SK-N-SH treated with all-trans-retinoic acid at 6 μM for 48 hours (cell line): ENCODE results near the gene SBF2.

Source experiments
- ATAC-seq: fragments of 200-7000 bp; cut with Tn5 transposase; 3 replicates; pipeline ENCODE4 v1.9.1; 2020; ENCODE audit warnings: mild to moderate bottlenecking, moderate library complexity
- ARNTL ChIP-seq: fragments of 450-650 bp; formaldehyde crosslinking; IDR thresholded peaks from 2 replicates; pipeline ENCODE4 v1.5.0; 2020; ENCODE audit warnings: low read depth, mild to moderate bottlenecking, moderate library complexity, borderline replicate concordance
- BACH2 ChIP-seq: fragments of 250-450 bp; sonication (Bioruptor Pico); IDR thresholded peaks from 2 replicates; pipeline ENCODE4 v1.9.0; 2021; ENCODE audit warnings: mild to moderate bottlenecking, borderline replicate concordance
- CREB5 ChIP-seq: fragments of 250-450 bp; sonication (Bioruptor Pico); IDR thresholded peaks from 2 replicates; pipeline ENCODE4 v1.5.1; 2020; ENCODE audit warnings: low read depth, mild to moderate bottlenecking, moderate library complexity
- CSDC2 ChIP-seq: fragments of 250-450 bp; sonication (Bioruptor Pico); IDR thresholded peaks from 2 replicates; pipeline ENCODE4 v1.5.0; 2020; ENCODE audit warnings: mild to moderate bottlenecking, moderate library complexity
- CSRNP3 ChIP-seq: fragments of 250-450 bp; sonication (Bioruptor Pico); IDR thresholded peaks from 2 replicates; pipeline ENCODE4 v1.5.1; 2021; ENCODE audit warnings: mild to moderate bottlenecking, moderate library complexity
- ESRRG ChIP-seq: fragments of 250-450 bp; sonication (Bioruptor Pico); IDR thresholded peaks from 2 replicates; pipeline ENCODE4 v1.6.1; 2021; ENCODE audit warnings: mild to moderate bottlenecking
- GLIS3 ChIP-seq: fragments of 250-450 bp; sonication (Bioruptor Pico); IDR thresholded peaks from 2 replicates; pipeline ENCODE4 v1.5.0; 2020; ENCODE audit warnings: mild to moderate bottlenecking, moderate library complexity
- ISL1 ChIP-seq: fragments of 250-450 bp; sonication (Bioruptor Pico); IDR thresholded peaks from 2 replicates; pipeline ENCODE4 v2.1.2; 2022; ENCODE audit warnings: mild to moderate bottlenecking, moderate library complexity
- OSR1 ChIP-seq: fragments of 250-450 bp; sonication (Bioruptor Pico); IDR thresholded peaks from 2 replicates; pipeline ENCODE4 v1.8.0; 2022; ENCODE audit warnings: moderate library complexity, mild to moderate bottlenecking, inconsistent platforms
- PATZ1 ChIP-seq: fragments of 250-450 bp; sonication (Bioruptor Pico); IDR thresholded peaks from 2 replicates; pipeline ENCODE4 v1.8.0; 2020; ENCODE audit warnings: mild to moderate bottlenecking, moderate library complexity, borderline replicate concordance
- POU6F1 ChIP-seq: fragments of 250-450 bp; sonication (Bioruptor Pico); IDR thresholded peaks from 2 replicates; pipeline ENCODE4 v1.8.0; 2021; ENCODE audit warnings: low read depth, mild to moderate bottlenecking, moderate library complexity, borderline replicate concordance
- PPARA ChIP-seq: fragments of 250-450 bp; sonication (Bioruptor Pico); IDR thresholded peaks from 2 replicates; pipeline ENCODE4 v1.5.0; 2020; ENCODE audit warnings: mild to moderate bottlenecking, borderline replicate concordance
- RARB ChIP-seq: fragments of 250-450 bp; sonication (Bioruptor Pico); IDR thresholded peaks from 2 replicates; pipeline ENCODE4 v1.8.0; 2021; ENCODE audit warnings: mild to moderate bottlenecking, moderate library complexity
- SNAI2 ChIP-seq: fragments of 250-450 bp; sonication (Bioruptor Pico); IDR thresholded peaks from 2 replicates; pipeline ENCODE4 v1.5.0; 2020; ENCODE audit warnings: mild to moderate bottlenecking, moderate library complexity
- TCF4 ChIP-seq: fragments of 250-450 bp; sonication (Bioruptor Pico); IDR thresholded peaks from 2 replicates; pipeline ENCODE4 v1.8.0; 2021; ENCODE audit warnings: mild to moderate bottlenecking, moderate library complexity, borderline replicate concordance
- TSHZ2 ChIP-seq: fragments of 250-450 bp; sonication (Bioruptor Pico); IDR thresholded peaks from 2 replicates; pipeline ENCODE4 v1.5.0; 2020; ENCODE audit warnings: mild to moderate bottlenecking, moderate library complexity
- ZC3H10 ChIP-seq: fragments of 250-450 bp; sonication (Bioruptor Pico); IDR thresholded peaks from 2 replicates; pipeline ENCODE4 v1.5.1; 2021; ENCODE audit warnings: mild to moderate bottlenecking, moderate library complexity
- ZFP30 ChIP-seq: fragments of 450-650 bp; formaldehyde crosslinking; IDR thresholded peaks from 2 replicates; pipeline ENCODE4 v1.5.0; 2022; ENCODE audit warnings: mild to moderate bottlenecking, moderate library complexity
- ZNF565 ChIP-seq: fragments of 450-650 bp; formaldehyde crosslinking; conservative IDR thresholded peaks from 2 replicates; pipeline ENCODE4 v1.5.0; 2020; ENCODE audit warnings: low read depth, mild to moderate bottlenecking, moderate library complexity
- ZNF70 ChIP-seq: fragments of 450-650 bp; formaldehyde crosslinking; IDR thresholded peaks from 2 replicates; pipeline ENCODE4 v1.5.0; 2020; ENCODE audit warnings: mild to moderate bottlenecking, moderate library complexity

The SBF2 gene

GRCh38 chr11:9787981-9788521, 506.0 kb downstream of the SBF2 start:
- no peak for TF ChIP-seq OSR1
- no peak for TF ChIP-seq TSHZ2 (CRISPR knock-in tag)
- TF ChIP-seq PATZ1 (CRISPR knock-in tag), result no peak
- no peak for TF ChIP-seq TCF4 (CRISPR knock-in tag)
- TF ChIP-seq PPARA, result no peak
- no peak for TF ChIP-seq ZFP30 (CRISPR knock-in tag)
- no peak for TF ChIP-seq ESRRG (CRISPR knock-in tag)
- TF ChIP-seq CSRNP3 (CRISPR knock-in tag), result no peak
- no peak for TF ChIP-seq POU6F1 (CRISPR knock-in tag)
- no peak for TF ChIP-seq BACH2 (CRISPR knock-in tag)
- TF ChIP-seq ISL1 (CRISPR knock-in tag), result no peak
- TF ChIP-seq CREB5 (CRISPR knock-in tag), result no peak
- no peak for TF ChIP-seq CSDC2 (CRISPR knock-in tag)
- ATAC-seq, result peak; percentile 95

GRCh38 chr11:9787260-9787659, 506.8 kb downstream of the SBF2 start:
- TF ChIP-seq GLIS3, result no peak
- TF ChIP-seq POU6F1 (CRISPR knock-in tag), result no peak
- no peak for TF ChIP-seq TCF4 (CRISPR knock-in tag)
- ATAC-seq, result no peak

- no peak for ATAC-seq
- TF ChIP-seq ARNTL, result no peak
- TF ChIP-seq POU6F1 (CRISPR knock-in tag), result no peak
- TF ChIP-seq CREB5 (CRISPR knock-in tag), result no peak
- no peak for TF ChIP-seq ZNF70 (CRISPR knock-in tag)
- no peak for TF ChIP-seq BACH2 (CRISPR knock-in tag)
- TF ChIP-seq RARB (CRISPR knock-in tag), result no peak
- no peak for TF ChIP-seq ZC3H10 (CRISPR knock-in tag)
- no peak for TF ChIP-seq PPARA
- no peak for TF ChIP-seq ZNF565 (CRISPR knock-in tag)
- no peak for TF ChIP-seq ESRRG (CRISPR knock-in tag)
- TF ChIP-seq CSDC2 (CRISPR knock-in tag), result no peak
- TF ChIP-seq ZFP30 (CRISPR knock-in tag), result no peak
- no peak for TF ChIP-seq SNAI2 (CRISPR knock-in tag)
- no peak for TF ChIP-seq CSRNP3 (CRISPR knock-in tag)
These were observed 509.3 kb downstream of the SBF2 start for GRCh38 chr11:9784602-9785315.
